ENCODE results near the gene DDX39B.

- TF ChIP-seq CTCF (IDR thresholded peaks at IDR 0.05) (no peak), POLR2AphosphoS5 (IDR thresholded peaks at IDR 0.05) (no peak), POLR2A (IDR thresholded peaks at IDR 0.05) (no peak), EP300 (IDR thresholded peaks at IDR 0.05) (no peak)
Observed at GRCh38 chr6:31559606-31559957, 17.8 kb upstream of the DDX39B start.

All from gastroesophageal sphincter (tissue), 3 donors.